Measurements from ENCODE around the gene CACNA1F. TPM values are rescaled to one million over a fixed set of nuclear protein-coding genes. Genes with fewer than 3 reads are reported as not detected.

CACNA1F gene
- total and polyA plus RNA-seq, 10 of the 15 experiments (the other 5 are each of a cell fraction or from before 2014, with no cell fraction given), result 0.01 to 0.32 (median 0.05) TPM; not detected in 5

DNA sequence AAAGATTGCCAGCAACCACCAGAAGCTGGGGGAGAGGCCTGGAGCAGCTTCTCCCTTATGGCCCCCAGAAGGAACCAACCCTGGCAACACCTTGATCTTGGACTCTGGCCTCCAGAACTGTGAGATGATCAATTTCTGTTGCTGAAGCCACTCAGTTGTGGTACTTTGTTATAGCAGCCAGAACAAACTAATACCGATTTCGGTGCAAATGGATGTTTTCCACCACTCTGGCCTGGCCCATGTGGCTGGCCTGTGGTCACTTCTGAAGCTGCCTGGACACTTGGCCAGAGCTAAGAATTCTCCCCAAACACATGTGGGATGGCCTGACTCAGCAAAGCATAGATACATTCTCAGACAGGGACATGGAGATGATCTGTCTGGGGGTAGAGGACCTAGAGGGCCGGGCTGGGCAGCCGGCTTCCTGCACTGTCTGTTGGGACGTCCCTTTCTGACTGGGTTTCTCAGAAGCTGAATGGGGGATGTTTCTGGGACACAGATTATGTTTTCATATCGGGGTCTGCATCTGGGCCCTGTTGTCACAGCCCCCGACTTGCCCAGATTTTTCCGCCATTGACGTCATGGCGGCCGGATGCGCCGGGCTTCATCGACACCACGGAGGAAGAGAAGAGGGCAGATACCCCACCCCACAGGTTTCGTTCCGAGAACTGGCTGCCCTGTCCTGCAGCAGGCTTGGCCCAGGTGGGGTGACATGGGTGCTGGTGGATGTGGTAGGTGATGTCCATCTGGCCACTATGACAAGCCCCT, 27.3 kb upstream of the CACNA1F start:
- TF ChIP-seq ZNF274 (IDR thresholded peaks at IDR 0.05; ENCODE audit: insufficient read depth, insufficient read length) (no peak), HDAC6 (IDR thresholded peaks at IDR 0.05; ENCODE audit: unreplicated experiment) (no peak), ZNF384 (IDR thresholded peaks at IDR 0.05; ENCODE audit: borderline replicate concordance, low read depth, low read length) (no peak), ETV6 (conservative IDR thresholded peaks at IDR 0.05 in 1 of 2, IDR thresholded peaks at IDR 0.05 in 1 of 2; ENCODE audit: borderline replicate concordance in 1 of 2, low read depth in 1 of 2) (no peak), ZBED1 (IDR thresholded peaks at IDR 0.05; ENCODE audit: borderline replicate concordance) (no peak)
- TF ChIP-seq, protein P1, sequence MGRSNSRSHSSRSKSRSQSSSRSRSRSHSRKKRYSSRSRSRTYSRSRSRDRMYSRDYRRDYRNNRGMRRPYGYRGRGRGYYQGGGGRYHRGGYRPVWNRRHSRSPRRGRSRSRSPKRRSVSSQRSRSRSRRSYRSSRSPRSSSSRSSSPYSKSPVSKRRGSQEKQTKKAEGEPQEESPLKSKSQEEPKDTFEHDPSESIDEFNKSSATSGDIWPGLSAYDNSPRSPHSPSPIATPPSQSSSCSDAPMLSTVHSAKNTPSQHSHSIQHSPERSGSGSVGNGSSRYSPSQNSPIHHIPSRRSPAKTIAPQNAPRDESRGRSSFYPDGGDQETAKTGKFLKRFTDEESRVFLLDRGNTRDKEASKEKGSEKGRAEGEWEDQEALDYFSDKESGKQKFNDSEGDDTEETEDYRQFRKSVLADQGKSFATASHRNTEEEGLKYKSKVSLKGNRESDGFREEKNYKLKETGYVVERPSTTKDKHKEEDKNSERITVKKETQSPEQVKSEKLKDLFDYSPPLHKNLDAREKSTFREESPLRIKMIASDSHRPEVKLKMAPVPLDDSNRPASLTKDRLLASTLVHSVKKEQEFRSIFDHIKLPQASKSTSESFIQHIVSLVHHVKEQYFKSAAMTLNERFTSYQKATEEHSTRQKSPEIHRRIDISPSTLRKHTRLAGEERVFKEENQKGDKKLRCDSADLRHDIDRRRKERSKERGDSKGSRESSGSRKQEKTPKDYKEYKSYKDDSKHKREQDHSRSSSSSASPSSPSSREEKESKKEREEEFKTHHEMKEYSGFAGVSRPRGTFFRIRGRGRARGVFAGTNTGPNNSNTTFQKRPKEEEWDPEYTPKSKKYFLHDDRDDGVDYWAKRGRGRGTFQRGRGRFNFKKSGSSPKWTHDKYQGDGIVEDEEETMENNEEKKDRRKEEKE (IDR thresholded peaks at IDR 0.05), result no peak
- TF ChIP-seq, protein P2, sequence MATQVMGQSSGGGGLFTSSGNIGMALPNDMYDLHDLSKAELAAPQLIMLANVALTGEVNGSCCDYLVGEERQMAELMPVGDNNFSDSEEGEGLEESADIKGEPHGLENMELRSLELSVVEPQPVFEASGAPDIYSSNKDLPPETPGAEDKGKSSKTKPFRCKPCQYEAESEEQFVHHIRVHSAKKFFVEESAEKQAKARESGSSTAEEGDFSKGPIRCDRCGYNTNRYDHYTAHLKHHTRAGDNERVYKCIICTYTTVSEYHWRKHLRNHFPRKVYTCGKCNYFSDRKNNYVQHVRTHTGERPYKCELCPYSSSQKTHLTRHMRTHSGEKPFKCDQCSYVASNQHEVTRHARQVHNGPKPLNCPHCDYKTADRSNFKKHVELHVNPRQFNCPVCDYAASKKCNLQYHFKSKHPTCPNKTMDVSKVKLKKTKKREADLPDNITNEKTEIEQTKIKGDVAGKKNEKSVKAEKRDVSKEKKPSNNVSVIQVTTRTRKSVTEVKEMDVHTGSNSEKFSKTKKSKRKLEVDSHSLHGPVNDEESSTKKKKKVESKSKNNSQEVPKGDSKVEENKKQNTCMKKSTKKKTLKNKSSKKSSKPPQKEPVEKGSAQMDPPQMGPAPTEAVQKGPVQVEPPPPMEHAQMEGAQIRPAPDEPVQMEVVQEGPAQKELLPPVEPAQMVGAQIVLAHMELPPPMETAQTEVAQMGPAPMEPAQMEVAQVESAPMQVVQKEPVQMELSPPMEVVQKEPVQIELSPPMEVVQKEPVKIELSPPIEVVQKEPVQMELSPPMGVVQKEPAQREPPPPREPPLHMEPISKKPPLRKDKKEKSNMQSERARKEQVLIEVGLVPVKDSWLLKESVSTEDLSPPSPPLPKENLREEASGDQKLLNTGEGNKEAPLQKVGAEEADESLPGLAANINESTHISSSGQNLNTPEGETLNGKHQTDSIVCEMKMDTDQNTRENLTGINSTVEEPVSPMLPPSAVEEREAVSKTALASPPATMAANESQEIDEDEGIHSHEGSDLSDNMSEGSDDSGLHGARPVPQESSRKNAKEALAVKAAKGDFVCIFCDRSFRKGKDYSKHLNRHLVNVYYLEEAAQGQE (IDR thresholded peaks at IDR 0.05; ENCODE audit: low read depth, low read length), result no peak
- no TSS peak for BruUV-seq (replicated peaks)
- Histone ChIP-seq H3K4me1 (ENCODE audit: control insufficient read depth, insufficient read depth, low read length) (no peaks in the 10 kb centered on the region), H3K79me2 (ENCODE audit: control insufficient read depth, insufficient read depth, low read length) (no peaks in the 10 kb centered on the region), H3K9me3 (replicated peaks; ENCODE audit: control insufficient read depth, insufficient read depth, low read length) (no peaks in the 10 kb centered on the region), H3K36me3 (ENCODE audit: control insufficient read depth in 2 of 2, insufficient read depth in 2 of 2, low read length in 1 of 2) (no peaks in the 10 kb centered on the region), H3K4me2 (ENCODE audit: control insufficient read depth, insufficient read depth) (no peak overlapping the region), H2AFZ (ENCODE audit: control insufficient read depth, low read depth, low read length) (no peak overlapping the region), H4K20me1 (ENCODE audit: control insufficient read depth, insufficient read depth) (no peaks in the 10 kb centered on the region), H3K27me3 (replicated peaks in 1 of 2; ENCODE audit: control insufficient read depth in 2 of 2, insufficient read depth in 2 of 2, low read length in 1 of 2) (no peaks in the 10 kb centered on the region), H3K9ac (ENCODE audit: control insufficient read depth, insufficient read depth, low read length) (no peak overlapping the region), H3K4me3 (no peak overlapping the region), H3K27ac (ENCODE audit: control insufficient read depth, insufficient read depth) (no peak overlapping the region)
- CTCF ChIA-PET, result no interaction called here
- POLR2A ChIA-PET, result no interaction called here
- no peak for DNase-seq (ENCODE audit: low read depth, low spot score)
- SMC1A ChIA-PET (ENCODE audit: uncharacterized antibody, unreplicated experiment), result interaction anchor here (1.6 kb wide), 1 partner anchor 68 kb away, joined by 4 read pairs; no protein-coding TSS in a partner anchor
- in situ Hi-C loops (cut with MboI) (no loop called here), intact Hi-C loops (cut with micrococcal nuclease; ENCODE audit: unreplicated experiment) (no loop called here)
- FAIRE-seq, result no peak
- WGBS (ENCODE audit: insufficient coverage, insufficient replicate concordance, low lambda C conversion rate, missing lambda C conversion rate), result 69% methylated on average over 17 of the region's 17 CpGs
- ATAC-seq, result no peak
- RAD21 ChIA-PET (ENCODE audit: unreplicated experiment), result no interaction called here

Measured in GM12878 (cell line).